Prostate gland (tissue), 2 donors: ENCODE results near the gene REEP2. TPM values are rescaled to one million over a fixed set of nuclear protein-coding genes. Genes with fewer than 3 reads are reported as not detected.
A peak's percentile ranks its signal among the peaks of the same experiment; 100 is the strongest.

Experiments
- DNase-seq: peaks from one replicate; pipeline ENCODE4 v3.0.0-alpha.2; 2019; ENCODE audit warnings: low spot score
- H3K27ac ChIP-seq, 2 donors: fragments of 200-600 bp; sonication (generic); 2 replicates each; pipeline ENCODE4 v1.5.1; 2017 to 2019
- H3K27me3 ChIP-seq: fragments of 200-600 bp; sonication (generic); replicated peaks from 2 replicates; pipeline ENCODE4 v1.5.1; 2019; ENCODE audit not compliant: insufficient read depth
- H3K36me3 ChIP-seq, 2 donors: fragments of 200-600 bp; sonication (generic); 1 replicate in 1 of 2; 2 replicates in 1 of 2; pipeline versions ENCODE4 v1.5.1 to v1.8.1; 2017 to 2019
- H3K4me1 ChIP-seq: fragments of 200-600 bp; sonication (generic); replicated peaks from 2 replicates; pipeline ENCODE4 v1.5.1; 2019
- H3K4me3 ChIP-seq, 2 donors: fragments of 200-600 bp; sonication (generic); 2 replicates each; pipeline ENCODE4 v1.5.1; 2017 to 2019
- H3K9me3 ChIP-seq: fragments of 200-600 bp; sonication (generic); 2 replicates; pipeline ENCODE4 v1.5.1; 2017
- POLR2A ChIP-seq: fragments of 450-650 bp; IDR thresholded peaks from one replicate; pipeline ENCODE4 v1.6.1; 2016; ENCODE audit warnings: antibody characterized with exemption, mild to moderate bottlenecking
- POLR2AphosphoS5 ChIP-seq: sonication (generic); formaldehyde crosslinking; IDR thresholded peaks from one replicate; pipeline ENCODE4 v1.6.1; 2017; ENCODE audit warnings: antibody characterized with exemption
- WGBS: methylation state at CpG from one replicate; pipeline ENCODE4 v1.1.5; 2018; 5-methylcytosine and 5-hydroxymethylcytosine counted together
- intact Hi-C: fragments of 100-400 bp; cut with DNase I; formaldehyde crosslinking; loops from one replicate; pipeline ENCODE4 v1.14.2; 2022
- total RNA-seq, 2 donors: library from RNA; depleted of rRNA; stranded (reverse); fragments of >200 nt; gene quantifications; one replicate each; pipeline ENCODE4 v1.1.0, GENCODE V29; 2016
- TF ChIP-seq, protein P1 (sequence below), 4 experiments: fragments of 200-600 bp in 2 of 4; fragments of 450-650 bp in 2 of 4; sonication (generic) in 2 of 4; IDR thresholded peaks; 1 replicate in 3 of 4; 2 replicates in 1 of 4; pipeline ENCODE4 v1.5.1; 2016 to 2019; ENCODE audit warnings: antibody characterized with exemption in 4 of 4, mild to moderate bottlenecking in 2 of 4, moderate library complexity in 2 of 4

Gene REEP2
- total RNA-seq, 2 donors from 2014 or later: 4.1 to 21.2 TPM

- no peak for DNase-seq
- 91% methylated on average over 14 of the region's 14 CpGs for WGBS
These were observed 28.9 kb downstream of the REEP2 start for GRCh38 chr5:138467711-138468132.

GRCh38 chr5:138468133-138468965, 29.5 kb downstream of the REEP2 start:
- Histone ChIP-seq H3K4me3 (no peak overlapping the region), H3K36me3 (no peaks in the 10 kb centered on the region), H3K27ac (no peak overlapping the region), H3K9me3 (no peaks in the 10 kb centered on the region), H3K27me3 (no peaks in the 10 kb centered on the region), H3K4me1 (peaks cover under 1% of the 10 kb centered on the region)
- intact Hi-C loops: no loop called here
- 87% methylated on average over 7 of the region's 7 CpGs for WGBS
- no peak for DNase-seq
- TF ChIP-seq, protein P1, sequence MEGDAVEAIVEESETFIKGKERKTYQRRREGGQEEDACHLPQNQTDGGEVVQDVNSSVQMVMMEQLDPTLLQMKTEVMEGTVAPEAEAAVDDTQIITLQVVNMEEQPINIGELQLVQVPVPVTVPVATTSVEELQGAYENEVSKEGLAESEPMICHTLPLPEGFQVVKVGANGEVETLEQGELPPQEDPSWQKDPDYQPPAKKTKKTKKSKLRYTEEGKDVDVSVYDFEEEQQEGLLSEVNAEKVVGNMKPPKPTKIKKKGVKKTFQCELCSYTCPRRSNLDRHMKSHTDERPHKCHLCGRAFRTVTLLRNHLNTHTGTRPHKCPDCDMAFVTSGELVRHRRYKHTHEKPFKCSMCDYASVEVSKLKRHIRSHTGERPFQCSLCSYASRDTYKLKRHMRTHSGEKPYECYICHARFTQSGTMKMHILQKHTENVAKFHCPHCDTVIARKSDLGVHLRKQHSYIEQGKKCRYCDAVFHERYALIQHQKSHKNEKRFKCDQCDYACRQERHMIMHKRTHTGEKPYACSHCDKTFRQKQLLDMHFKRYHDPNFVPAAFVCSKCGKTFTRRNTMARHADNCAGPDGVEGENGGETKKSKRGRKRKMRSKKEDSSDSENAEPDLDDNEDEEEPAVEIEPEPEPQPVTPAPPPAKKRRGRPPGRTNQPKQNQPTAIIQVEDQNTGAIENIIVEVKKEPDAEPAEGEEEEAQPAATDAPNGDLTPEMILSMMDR (IDR thresholded peaks at IDR 0.05): no peak

More at GRCh38 chr5:138467711-138468132, 28.9 kb downstream of the REEP2 start:
- peaks cover 3% of the 10 kb centered on the region for H3K4me1 ChIP-seq
- peak overlapping the region in 1 of 2 donors; percentile 97 for H3K4me3 ChIP-seq
- H3K27me3 ChIP-seq: no peaks in the 10 kb centered on the region
- TF ChIP-seq POLR2AphosphoS5 (no peak), POLR2A (no peak)
- TF ChIP-seq, protein P1 (IDR thresholded peaks at IDR 0.05): no peak
- H3K27ac ChIP-seq: no peak overlapping the region
- intact Hi-C loops: no loop called here
- no peaks in the 10 kb centered on the region for H3K9me3 ChIP-seq
- no peaks in the 10 kb centered on the region for H3K36me3 ChIP-seq

DNA sequence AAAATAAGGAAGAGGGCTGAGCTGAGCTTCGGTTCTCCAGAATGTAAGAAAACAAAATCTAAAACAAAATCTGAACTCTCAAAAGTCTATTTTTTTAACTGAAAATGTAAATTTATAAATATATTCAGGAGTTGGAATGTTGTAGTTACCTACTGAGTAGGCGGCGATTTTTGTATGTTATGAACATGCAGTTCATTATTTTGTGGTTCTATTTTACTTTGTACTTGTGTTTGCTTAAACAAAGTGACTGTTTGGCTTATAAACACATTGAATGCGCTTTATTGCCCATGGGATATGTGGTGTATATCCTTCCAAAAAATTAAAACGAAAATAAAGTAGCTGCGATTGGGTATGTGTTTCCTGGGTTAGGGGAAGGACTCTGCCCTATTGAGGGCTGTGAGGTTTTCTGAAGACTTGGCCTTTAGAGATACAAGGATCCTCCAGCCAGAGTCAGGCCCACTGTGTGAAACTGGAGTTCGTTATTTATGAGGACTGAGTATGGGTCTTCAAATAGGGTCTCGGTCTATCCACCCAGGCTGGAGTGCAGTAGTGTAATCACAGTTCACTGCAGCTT, 30.2 kb downstream of the REEP2 start:
- no peak for DNase-seq
- WGBS: 80% methylated on average over 8 of the region's 8 CpGs
- H3K27ac ChIP-seq: no peak overlapping the region
- H3K4me1 ChIP-seq: no peaks in the 10 kb centered on the region
- TF ChIP-seq POLR2AphosphoS5 (no peak), POLR2A (no peak)
- TF ChIP-seq, protein P1 (IDR thresholded peaks at IDR 0.05): no peak
- intact Hi-C loops: no loop called here
- no peak overlapping the region for H3K4me3 ChIP-seq
- no peaks in the 10 kb centered on the region for H3K36me3 ChIP-seq
- H3K9me3 ChIP-seq: no peaks in the 10 kb centered on the region
- no peaks in the 10 kb centered on the region for H3K27me3 ChIP-seq

GRCh38 chr5:138469540-138470321, 30.9 kb downstream of the REEP2 start:
- H3K27ac ChIP-seq: peak overlapping the region; percentile 4 to 36
- H3K36me3 ChIP-seq: no peaks in the 10 kb centered on the region
- intact Hi-C loops: no loop called here
- DNase-seq: no peak
- TF ChIP-seq POLR2A (no peak), POLR2AphosphoS5 (peak; percentile 7)
- H3K9me3 ChIP-seq: no peaks in the 10 kb centered on the region
- 58% methylated on average over 8 of the region's 8 CpGs for WGBS
- H3K4me3 ChIP-seq: no peak overlapping the region
- H3K27me3 ChIP-seq: no peaks in the 10 kb centered on the region
- H3K4me1 ChIP-seq: no peaks in the 10 kb centered on the region

- Histone ChIP-seq H3K9me3 (no peaks in the 10 kb centered on the region), H3K36me3 (no peaks in the 10 kb centered on the region), H3K4me3 (no peak overlapping the region), H3K27me3 (no peaks in the 10 kb centered on the region), H3K27ac (peak overlapping the region; percentile 4 to 36), H3K4me1 (no peaks in the 10 kb centered on the region)
- TF ChIP-seq POLR2AphosphoS5: no peak
- TF ChIP-seq, protein P1 (IDR thresholded peaks at IDR 0.05): no peak
- DNase-seq: no peak
- intact Hi-C loops: no loop called here
- 88% methylated on average over 3 of the region's 3 CpGs for WGBS
These were observed 31.6 kb downstream of the REEP2 start for GRCh38 chr5:138470322-138471051.
